Progenitor cell of endocrine pancreas (in vitro differentiated cells): Measurements from ENCODE around the gene USP31. TPM values are rescaled to one million over a fixed set of nuclear protein-coding genes. Genes with fewer than 3 reads are reported as not detected.
"Not testable (repeated sequence)": the region's sequence is repeated elsewhere in the genome, so short reads cannot be mapped to it uniquely, and the experiment has no call there.

Experiments used
- DNase-seq: peaks from one replicate; pipeline ENCODE4 v3.0.0; 2021; ENCODE audit warnings: low spot score; ENCODE audit not compliant: unreplicated experiment
- H3K27ac Mint-ChIP-seq: 2 replicates; pipeline ENCODE4 v1.8.0; 2021; ENCODE audit warnings: mild to moderate bottlenecking, moderate library complexity, mixed read lengths
- H3K27me3 Mint-ChIP-seq: 2 replicates; pipeline ENCODE4 v1.8.0; 2021; ENCODE audit warnings: mixed read lengths
- H3K36me3 Mint-ChIP-seq: 2 replicates; pipeline ENCODE4 v1.8.0; 2022; ENCODE audit warnings: mixed read lengths; ENCODE audit not compliant: insufficient read depth
- H3K4me1 Mint-ChIP-seq: 2 replicates; pipeline ENCODE4 v1.8.0; 2021; ENCODE audit warnings: low read depth, mixed read lengths
- H3K4me3 Mint-ChIP-seq: 2 replicates; pipeline ENCODE4 v1.8.0; 2021; ENCODE audit warnings: low read depth, mild to moderate bottlenecking, moderate library complexity, mixed read lengths
- H3K9me3 Mint-ChIP-seq: 2 replicates; pipeline ENCODE4 v1.8.0; 2021; ENCODE audit warnings: low read depth, mixed read lengths
- total RNA-seq: library from RNA; stranded (reverse); gene quantifications from 2 replicates; pipeline ENCODE4 v1.2.1, GENCODE V29; 2021
- TF ChIP-seq, protein P1 (sequence below): fragments of 200-600 bp; sonication (generic); IDR thresholded peaks from one replicate; pipeline ENCODE4 v1.5.0; 2021; ENCODE audit warnings: antibody characterized with exemption, mild to moderate bottlenecking; ENCODE audit not compliant: unreplicated experiment

USP31 gene
- total RNA-seq, 1 donor from 2014 or later, result 10.5 TPM

DNA sequence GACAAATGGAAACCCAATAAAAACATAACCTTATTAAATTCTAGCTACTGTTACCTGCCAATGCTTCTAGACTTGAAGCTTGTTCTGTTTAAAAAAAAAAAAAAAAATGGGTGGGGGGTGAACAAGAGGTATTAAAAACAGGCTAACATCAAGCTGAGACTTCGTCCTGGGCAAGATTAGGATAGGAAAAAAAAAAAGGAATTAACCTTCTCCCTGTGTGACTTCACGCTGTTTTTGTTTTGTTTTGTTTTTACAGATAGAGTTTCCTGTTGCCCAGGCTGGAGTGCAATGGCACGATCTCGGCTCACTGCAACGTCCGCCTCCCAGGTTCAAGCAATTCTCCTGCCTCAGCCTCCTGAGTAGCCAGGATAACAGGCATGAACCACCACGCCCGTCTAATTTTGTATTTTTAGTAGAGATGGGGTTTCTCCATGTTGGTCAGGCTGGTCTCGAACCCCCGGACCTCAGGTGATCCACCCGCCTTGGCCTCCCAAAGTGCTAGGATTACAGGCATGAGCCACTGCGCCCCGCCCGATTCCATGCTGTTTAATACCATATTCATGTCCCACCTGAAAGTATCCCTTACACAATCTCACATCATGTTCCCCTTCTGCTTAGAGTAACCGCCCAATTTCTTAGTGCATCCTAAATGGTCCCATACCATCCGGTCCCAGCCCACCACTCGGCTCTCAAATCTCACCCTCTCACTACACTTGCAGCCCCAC is 2.2 kb downstream of the USP31 start:
- TF ChIP-seq, protein P1, sequence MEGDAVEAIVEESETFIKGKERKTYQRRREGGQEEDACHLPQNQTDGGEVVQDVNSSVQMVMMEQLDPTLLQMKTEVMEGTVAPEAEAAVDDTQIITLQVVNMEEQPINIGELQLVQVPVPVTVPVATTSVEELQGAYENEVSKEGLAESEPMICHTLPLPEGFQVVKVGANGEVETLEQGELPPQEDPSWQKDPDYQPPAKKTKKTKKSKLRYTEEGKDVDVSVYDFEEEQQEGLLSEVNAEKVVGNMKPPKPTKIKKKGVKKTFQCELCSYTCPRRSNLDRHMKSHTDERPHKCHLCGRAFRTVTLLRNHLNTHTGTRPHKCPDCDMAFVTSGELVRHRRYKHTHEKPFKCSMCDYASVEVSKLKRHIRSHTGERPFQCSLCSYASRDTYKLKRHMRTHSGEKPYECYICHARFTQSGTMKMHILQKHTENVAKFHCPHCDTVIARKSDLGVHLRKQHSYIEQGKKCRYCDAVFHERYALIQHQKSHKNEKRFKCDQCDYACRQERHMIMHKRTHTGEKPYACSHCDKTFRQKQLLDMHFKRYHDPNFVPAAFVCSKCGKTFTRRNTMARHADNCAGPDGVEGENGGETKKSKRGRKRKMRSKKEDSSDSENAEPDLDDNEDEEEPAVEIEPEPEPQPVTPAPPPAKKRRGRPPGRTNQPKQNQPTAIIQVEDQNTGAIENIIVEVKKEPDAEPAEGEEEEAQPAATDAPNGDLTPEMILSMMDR, result no peak
- H3K4me1 Mint-ChIP-seq, result peaks cover 10% of the 10 kb centered on the region
- no peak overlapping the region for H3K27ac Mint-ChIP-seq
- H3K4me3 Mint-ChIP-seq, result peak overlapping the region; percentile 52
- H3K9me3 Mint-ChIP-seq, result no peaks in the 10 kb centered on the region
- H3K36me3 Mint-ChIP-seq, result no peaks in the 10 kb centered on the region
- DNase-seq, result no peak
- H3K27me3 Mint-ChIP-seq, result peaks cover 16% of the 10 kb centered on the region

DNA sequence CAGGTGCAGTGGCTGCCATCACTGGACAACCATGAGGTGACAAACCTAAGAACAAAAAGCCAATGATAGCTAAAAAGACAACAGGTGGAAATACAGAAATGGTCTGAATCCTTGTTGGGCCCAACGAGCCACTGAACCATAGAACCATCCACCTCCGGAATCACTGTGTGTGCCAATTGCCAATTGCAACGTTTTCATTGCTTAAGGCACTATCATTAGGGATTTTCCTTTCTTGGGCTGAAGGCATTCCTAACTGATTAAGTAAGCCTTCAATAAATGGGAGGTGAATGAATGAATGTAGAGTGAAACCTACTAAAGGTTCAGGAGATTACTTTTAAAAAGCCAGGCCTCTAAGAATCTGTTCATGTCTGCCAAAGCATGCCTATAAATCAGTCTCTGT is 3.6 kb downstream of the USP31 start:
- Mint-ChIP-seq H3K27me3 (peaks cover 4% of the 10 kb centered on the region), H3K4me3 (no peak overlapping the region), H3K27ac (no peak overlapping the region), H3K4me1 (peaks cover 10% of the 10 kb centered on the region), H3K36me3 (no peaks in the 10 kb centered on the region), H3K9me3 (no peaks in the 10 kb centered on the region)
- TF ChIP-seq, protein P1, result no peak
- no peak for DNase-seq

DNA sequence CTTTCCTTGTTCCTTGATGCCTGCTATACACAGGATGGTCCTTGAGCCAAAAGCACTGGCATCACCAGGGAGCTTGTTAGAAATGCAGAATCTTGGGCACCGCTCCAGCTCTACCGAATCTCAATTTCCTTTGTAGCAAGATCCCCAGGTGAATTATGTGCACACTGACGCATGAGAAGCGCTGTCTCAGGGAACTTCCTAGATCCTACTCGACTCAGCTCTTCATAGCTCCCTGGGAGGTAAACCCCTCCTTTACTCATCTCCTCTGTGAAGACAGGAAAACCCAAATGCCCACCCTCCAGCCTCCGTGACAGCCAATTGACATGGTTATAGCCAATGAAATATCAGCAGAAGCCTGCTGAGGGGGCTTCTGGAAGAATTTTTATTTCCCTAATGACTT is 4.1 kb downstream of the USP31 start:
- Mint-ChIP-seq H3K9me3 (no peaks in the 10 kb centered on the region), H3K36me3 (no peaks in the 10 kb centered on the region), H3K4me3 (no peak overlapping the region), H3K27me3 (peaks cover 2% of the 10 kb centered on the region), H3K27ac (no peak overlapping the region), H3K4me1 (peaks cover 10% of the 10 kb centered on the region)
- TF ChIP-seq, protein P1, result no peak
- DNase-seq, result no peak

DNA sequence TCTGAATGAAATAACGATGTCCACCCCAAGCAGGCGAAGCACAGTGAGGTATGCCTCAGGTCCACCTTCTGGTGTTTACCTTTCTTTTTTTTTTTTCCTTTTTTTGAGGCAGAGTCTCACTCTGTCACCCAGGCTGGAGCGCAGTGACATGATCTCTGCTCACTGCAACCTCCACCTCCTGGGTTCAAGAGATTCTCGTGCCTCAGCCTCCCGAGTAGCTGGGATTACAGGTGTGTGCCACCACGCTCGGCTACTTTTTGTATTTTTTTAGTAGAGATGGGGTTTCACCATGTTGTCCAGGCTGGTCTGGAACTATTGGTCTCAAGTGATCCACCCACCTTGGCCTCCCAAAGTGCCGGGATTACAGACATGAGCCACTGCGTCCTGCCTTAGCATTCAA is 4.9 kb downstream of the USP31 start:
- not testable (repeated sequence) for H3K9me3 Mint-ChIP-seq, H3K27ac Mint-ChIP-seq, DNase-seq, H3K27me3 Mint-ChIP-seq, H3K4me3 Mint-ChIP-seq, H3K36me3 Mint-ChIP-seq, H3K4me1 Mint-ChIP-seq

DNA sequence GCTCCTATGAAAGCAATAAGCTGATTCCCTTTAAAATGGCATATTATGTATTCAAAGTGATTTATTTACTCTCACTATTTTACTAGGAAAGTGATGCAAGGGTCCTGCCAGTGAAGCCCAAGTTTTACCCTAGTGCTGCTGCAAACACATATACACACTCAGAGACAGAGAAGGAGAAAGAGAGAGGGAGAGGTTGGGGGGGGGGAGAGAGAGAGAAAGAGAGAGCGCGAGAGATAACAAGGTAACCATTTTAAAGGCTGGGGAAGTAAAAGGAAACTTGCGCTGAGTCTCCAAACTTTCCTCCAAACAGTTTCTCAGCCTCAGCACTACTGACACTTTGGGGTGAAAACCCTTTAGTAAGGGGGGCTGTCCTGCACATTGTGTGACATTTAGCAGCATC is 5.9 kb downstream of the USP31 start:
- Mint-ChIP-seq H3K9me3 (no peaks in the 10 kb centered on the region), H3K36me3 (no peaks in the 10 kb centered on the region), H3K4me1 (peaks cover 7% of the 10 kb centered on the region), H3K27ac (no peak overlapping the region), H3K27me3 (no peaks in the 10 kb centered on the region), H3K4me3 (no peak overlapping the region)
- TF ChIP-seq, protein P1, result no peak
- no peak for DNase-seq
